ENCODE data around the gene CREB3L1.

The CREB3L1 gene

DNA sequence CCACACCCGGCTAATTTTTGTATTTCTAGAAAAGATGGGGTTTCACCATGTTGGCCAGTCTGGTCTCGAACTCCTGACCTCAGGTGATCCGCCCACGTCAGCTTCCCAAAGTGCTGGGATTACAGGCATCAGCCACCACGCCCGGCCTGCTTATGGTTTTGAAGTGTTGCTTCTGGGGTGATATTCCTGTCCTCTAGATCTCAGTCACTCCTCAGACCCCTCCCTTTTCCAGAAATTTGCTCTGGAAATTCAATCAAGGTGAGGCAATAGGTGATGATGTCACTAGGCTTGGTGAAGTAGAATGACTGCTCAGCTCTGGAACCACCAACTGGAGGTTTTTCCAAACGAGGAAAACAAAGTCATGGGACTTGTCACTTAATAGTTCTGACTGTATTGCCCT is 36.6 kb upstream of the CREB3L1 start:
- peak overlapping the region; percentile 13; the same call in 1 of the 2 replicates for H3K27ac ChIP-seq
- TF ChIP-seq, protein P1, sequence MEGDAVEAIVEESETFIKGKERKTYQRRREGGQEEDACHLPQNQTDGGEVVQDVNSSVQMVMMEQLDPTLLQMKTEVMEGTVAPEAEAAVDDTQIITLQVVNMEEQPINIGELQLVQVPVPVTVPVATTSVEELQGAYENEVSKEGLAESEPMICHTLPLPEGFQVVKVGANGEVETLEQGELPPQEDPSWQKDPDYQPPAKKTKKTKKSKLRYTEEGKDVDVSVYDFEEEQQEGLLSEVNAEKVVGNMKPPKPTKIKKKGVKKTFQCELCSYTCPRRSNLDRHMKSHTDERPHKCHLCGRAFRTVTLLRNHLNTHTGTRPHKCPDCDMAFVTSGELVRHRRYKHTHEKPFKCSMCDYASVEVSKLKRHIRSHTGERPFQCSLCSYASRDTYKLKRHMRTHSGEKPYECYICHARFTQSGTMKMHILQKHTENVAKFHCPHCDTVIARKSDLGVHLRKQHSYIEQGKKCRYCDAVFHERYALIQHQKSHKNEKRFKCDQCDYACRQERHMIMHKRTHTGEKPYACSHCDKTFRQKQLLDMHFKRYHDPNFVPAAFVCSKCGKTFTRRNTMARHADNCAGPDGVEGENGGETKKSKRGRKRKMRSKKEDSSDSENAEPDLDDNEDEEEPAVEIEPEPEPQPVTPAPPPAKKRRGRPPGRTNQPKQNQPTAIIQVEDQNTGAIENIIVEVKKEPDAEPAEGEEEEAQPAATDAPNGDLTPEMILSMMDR (conservative IDR thresholded peaks at IDR 0.05; ENCODE audit: low read depth): no peak
- CTCF ChIA-PET: interaction anchor here (1.0 to 4.0 kb wide), 2 partner anchors 68 to 257 kb away, joined by 4 to 35 read pairs; no protein-coding TSS in a partner anchor
- POLR2A ChIA-PET (ENCODE audit: low non-redundant PET): no interaction called here
- DNase-seq (ENCODE audit: low spot score): no peak

DNA sequence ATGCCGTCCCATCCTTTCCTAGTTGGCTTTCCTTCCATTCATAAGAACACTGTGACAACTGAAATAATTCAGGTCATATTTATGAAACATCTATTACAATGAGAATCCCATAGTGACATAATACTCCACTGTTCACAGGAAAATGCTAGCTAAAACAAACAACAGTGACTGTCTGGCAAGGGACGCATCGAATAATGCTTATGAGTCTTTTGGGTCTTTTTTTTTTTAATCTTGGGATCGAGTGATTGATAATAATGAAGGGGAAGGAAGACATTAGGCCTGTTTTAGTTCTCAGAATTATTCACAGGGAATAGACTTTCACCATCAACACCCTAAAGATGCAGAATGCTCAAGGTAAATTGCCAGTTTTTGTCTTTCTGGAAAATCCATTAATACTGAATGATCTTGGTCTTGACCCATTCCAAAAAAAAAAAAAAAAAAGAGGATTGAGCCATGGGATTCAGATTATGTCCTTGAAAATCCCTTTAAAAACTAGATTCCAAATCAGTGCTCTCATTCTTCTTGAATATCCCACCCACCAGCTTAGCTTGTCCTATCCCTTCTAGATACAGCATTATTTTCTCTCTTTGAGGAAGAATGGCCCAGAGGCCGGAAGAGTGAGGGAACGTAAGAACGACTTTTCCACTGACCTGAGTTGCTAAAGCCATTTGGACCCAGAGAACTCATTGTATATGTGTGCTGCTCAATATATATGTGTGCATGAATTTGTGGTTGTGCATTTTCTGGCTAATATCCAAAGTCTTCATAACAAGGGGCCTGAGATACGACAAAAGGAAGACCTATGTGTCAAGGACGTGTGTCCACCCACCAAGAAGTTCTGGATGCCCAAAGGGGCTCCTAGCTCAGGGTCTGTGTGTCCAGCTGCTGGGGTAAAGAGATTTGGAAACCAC is 35.2 kb upstream of the CREB3L1 start:
- DNase-seq (ENCODE audit: low spot score): no peak
- TF ChIP-seq, protein P1 (conservative IDR thresholded peaks at IDR 0.05; ENCODE audit: low read depth): no peak
- H3K27ac ChIP-seq: peak overlapping the region; percentile 93
- POLR2A ChIA-PET (ENCODE audit: low non-redundant PET): interaction anchor here (0.9 to 1.2 kb wide), 3 partner anchors 67 to 110 kb away, joined by 3 to 4 read pairs (median 4); no protein-coding TSS in a partner anchor
- CTCF ChIA-PET: interaction anchor here (0.7 to 1.2 kb wide), 3 partner anchors 66 to 373 kb away, joined by 3 to 9 read pairs (median 7); no protein-coding TSS in a partner anchor

DNA sequence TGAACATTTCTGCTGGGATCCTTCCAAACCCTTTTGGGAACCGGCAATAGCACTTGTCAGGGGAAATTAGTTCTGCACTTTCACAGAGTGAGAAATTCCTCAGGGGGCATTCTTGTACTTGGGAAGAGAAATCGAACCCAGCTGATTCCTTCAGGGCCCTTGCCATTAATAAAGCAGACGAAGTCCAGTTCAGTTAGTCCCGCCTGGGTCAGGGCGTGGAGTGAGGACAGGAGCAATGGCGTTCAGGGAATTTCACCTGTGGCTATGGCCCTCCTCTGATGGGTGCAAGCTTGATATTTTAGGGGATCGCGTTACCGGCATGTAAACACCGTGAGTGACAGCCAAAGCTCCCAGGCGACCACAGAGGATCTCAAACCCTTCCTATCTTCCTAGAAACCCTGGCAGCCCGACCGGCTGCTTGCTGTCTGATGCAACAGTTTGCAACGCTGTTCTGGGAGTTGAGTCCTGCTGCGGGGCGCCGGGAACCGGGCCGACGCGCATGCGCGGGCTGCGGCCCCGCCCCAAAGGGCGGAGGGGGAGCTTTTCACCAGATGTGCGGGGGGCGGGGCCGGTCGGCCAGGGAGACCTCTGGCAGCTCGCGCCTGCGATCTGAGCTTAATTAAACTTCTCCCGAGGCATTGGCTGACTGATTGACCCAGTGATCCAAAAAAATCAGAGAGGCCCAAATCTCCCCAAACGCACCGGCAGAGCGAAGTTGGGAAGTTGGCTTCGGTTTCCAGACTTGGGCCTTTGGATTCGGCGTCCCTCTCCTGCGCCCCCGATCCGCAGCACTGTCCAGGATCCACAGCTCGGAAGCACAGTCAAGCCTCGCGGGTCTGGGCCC is 34.3 kb upstream of the CREB3L1 start:
- DNase-seq (ENCODE audit: low spot score): peak; percentile 97
- POLR2A ChIA-PET (ENCODE audit: low non-redundant PET): interaction anchor here (0.5 to 1.2 kb wide), 10 partner anchors 16 to 476 kb away, joined by 3 to 4 read pairs (median 3); partner anchors contain the start of gene F2
- H3K27ac ChIP-seq: peak overlapping the region; percentile 93
- CTCF ChIA-PET: interaction anchor here (0.6 to 1.2 kb wide), 4 partner anchors 66 to 373 kb away, joined by 3 to 9 read pairs (median 4); no protein-coding TSS in a partner anchor
- TF ChIP-seq, protein P1 (conservative IDR thresholded peaks at IDR 0.05; ENCODE audit: low read depth): no peak

DNA sequence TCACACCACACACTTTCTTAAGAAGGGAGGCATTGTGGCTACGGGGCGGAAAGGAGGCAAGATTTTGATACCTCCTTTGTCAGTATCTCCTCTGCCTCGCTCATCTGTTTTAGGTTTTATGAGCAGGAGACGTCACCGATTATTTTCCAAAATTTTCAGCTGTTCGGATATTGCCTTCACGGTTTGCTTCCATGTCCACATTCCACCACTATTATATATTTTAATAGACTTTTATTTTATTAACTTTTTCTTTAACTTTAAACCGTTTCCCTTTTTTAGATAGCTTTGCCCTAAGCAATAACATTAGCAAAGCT is 33.7 kb upstream of the CREB3L1 start:
- no peak for DNase-seq (ENCODE audit: low spot score)
- ChIA-PET POLR2A (ENCODE audit: low non-redundant PET) (interaction anchor here (0.5 to 1.2 kb wide), 7 partner anchors 15 to 475 kb away, joined by 3 to 4 read pairs (median 3); partner anchors contain the start of gene F2), CTCF (interaction anchor here (0.6 to 1.6 kb wide), 4 partner anchors 51 to 103 kb away, joined by 3 to 6 read pairs (median 4); no protein-coding TSS in a partner anchor)
- H3K27ac ChIP-seq: peak overlapping the region; percentile 93
- TF ChIP-seq, protein P1 (conservative IDR thresholded peaks at IDR 0.05; ENCODE audit: low read depth): no peak

DNA sequence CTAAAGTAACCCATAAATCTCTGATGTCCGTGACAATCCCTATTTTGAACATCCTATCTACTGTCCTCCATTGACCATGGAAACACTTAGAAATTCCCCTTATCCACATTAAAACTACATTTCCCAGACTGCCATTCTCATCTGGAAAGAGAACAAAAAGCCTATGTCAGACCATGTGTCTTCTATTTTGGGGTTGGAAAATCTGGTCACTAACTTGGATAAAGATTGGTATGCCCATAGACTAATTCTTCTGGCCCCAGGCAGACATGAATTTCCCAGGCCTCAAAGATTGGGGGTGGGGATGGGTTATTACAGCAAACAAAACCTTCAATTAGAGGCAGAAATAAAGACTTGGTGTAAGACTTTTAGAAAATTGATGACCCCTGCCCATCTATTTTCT is 30.9 kb upstream of the CREB3L1 start:
- H3K27ac ChIP-seq: no peak overlapping the region
- DNase-seq (ENCODE audit: low spot score): no peak
- TF ChIP-seq, protein P1 (conservative IDR thresholded peaks at IDR 0.05; ENCODE audit: low read depth): no peak
- CTCF ChIA-PET: no interaction called here
- POLR2A ChIA-PET (ENCODE audit: low non-redundant PET): no interaction called here

DNA sequence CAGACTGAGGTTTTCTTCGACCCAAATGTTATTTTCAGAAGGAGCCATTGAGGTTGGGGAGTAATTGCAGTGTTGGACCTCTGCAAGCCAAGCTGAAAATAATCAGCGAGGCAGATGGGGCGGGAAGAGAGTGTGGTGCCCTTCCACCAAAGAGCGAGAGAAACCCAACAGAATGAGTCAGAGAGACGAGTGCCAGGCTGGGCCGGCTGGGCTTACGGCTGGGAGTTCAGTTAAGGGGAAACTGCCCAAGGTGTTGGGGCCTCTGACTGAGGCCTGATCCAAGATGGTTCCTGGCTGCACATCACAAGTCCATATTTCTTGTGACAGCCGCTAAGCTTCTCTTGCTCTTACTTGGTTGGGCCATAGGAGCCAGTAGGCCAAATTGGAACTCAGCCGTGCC is 30.4 kb upstream of the CREB3L1 start:
- TF ChIP-seq, protein P1 (conservative IDR thresholded peaks at IDR 0.05; ENCODE audit: low read depth): no peak
- ChIA-PET POLR2A (ENCODE audit: low non-redundant PET) (no interaction called here), CTCF (interaction anchor here (0.5 to 1.1 kb wide), 2 partner anchors 45 to 61 kb away, joined by 5 read pairs; no protein-coding TSS in a partner anchor)
- peak overlapping the region; percentile 68 for H3K27ac ChIP-seq
- peak; percentile 50 for DNase-seq (ENCODE audit: low spot score)
